ENCODE results near the gene IGSF8. TPM values are rescaled to one million over a fixed set of nuclear protein-coding genes. Genes with fewer than 3 reads are reported as not detected.

Gene IGSF8
- total RNA-seq, 1 donor from 2014 or later: 37.5 TPM

- H3K27ac ChIP-seq: no peak overlapping the region
- H3K36me3 ChIP-seq: no peaks in the 10 kb centered on the region
- no peaks in the 10 kb centered on the region for H3K27me3 ChIP-seq
- no peaks in the 10 kb centered on the region for H3K9me3 ChIP-seq
- ATAC-seq (no peak), DNase-seq (peak; percentile 40)
- no peak overlapping the region for H3K4me3 ChIP-seq
- intact Hi-C loops (cut with DNase I): no loop called here
- TF ChIP-seq CTCF (IDR thresholded peaks at IDR 0.05): no peak
- H3K4me1 ChIP-seq: no peaks in the 10 kb centered on the region
These were observed 35.8 kb upstream of the IGSF8 start for GRCh38 chr1:160133990-160134770.

- ATAC-seq (peak; percentile 62), DNase-seq (peak; percentile 38)
- intact Hi-C loops (cut with DNase I): no loop called here
- Histone ChIP-seq H3K9me3 (no peaks in the 10 kb centered on the region), H3K27ac (no peak overlapping the region), H3K4me3 (no peak overlapping the region), H3K27me3 (no peaks in the 10 kb centered on the region), H3K4me1 (no peaks in the 10 kb centered on the region), H3K36me3 (no peaks in the 10 kb centered on the region)
- TF ChIP-seq CTCF (IDR thresholded peaks at IDR 0.05): no peak
These were observed 33.6 kb upstream of the IGSF8 start for GRCh38 chr1:160131803-160132565.

GRCh38 chr1:160130939-160131338 is 32.5 kb upstream of the IGSF8 start:
- intact Hi-C loops (cut with DNase I): no loop called here
- Histone ChIP-seq H3K27me3 (no peaks in the 10 kb centered on the region), H3K4me3 (no peak overlapping the region), H3K36me3 (no peaks in the 10 kb centered on the region), H3K27ac (no peak overlapping the region), H3K4me1 (no peaks in the 10 kb centered on the region), H3K9me3 (no peaks in the 10 kb centered on the region)
- no peak for TF ChIP-seq CTCF (IDR thresholded peaks at IDR 0.05)
- DNase-seq (no peak), ATAC-seq (no peak)

GRCh38 chr1:160130486-160130885 is 32.1 kb upstream of the IGSF8 start:
- DNase-seq: peak; percentile 27
- Histone ChIP-seq H3K4me3 (no peak overlapping the region), H3K4me1 (no peaks in the 10 kb centered on the region), H3K9me3 (no peaks in the 10 kb centered on the region), H3K27me3 (no peaks in the 10 kb centered on the region), H3K36me3 (no peaks in the 10 kb centered on the region), H3K27ac (no peak overlapping the region)
- no peak for TF ChIP-seq CTCF (IDR thresholded peaks at IDR 0.05)
- no peak for ATAC-seq
- intact Hi-C loops (cut with DNase I): no loop called here

- Histone ChIP-seq H3K27me3 (no peaks in the 10 kb centered on the region), H3K27ac (no peak overlapping the region), H3K9me3 (no peaks in the 10 kb centered on the region), H3K4me3 (no peak overlapping the region), H3K4me1 (peaks cover 5% of the 10 kb centered on the region), H3K36me3 (no peaks in the 10 kb centered on the region)
- TF ChIP-seq CTCF (IDR thresholded peaks at IDR 0.05): no peak
- ATAC-seq (no peak), DNase-seq (peak; percentile 39)
- intact Hi-C loops (cut with DNase I): no loop called here
These were observed 31.5 kb upstream of the IGSF8 start for GRCh38 chr1:160129966-160130365.
